Osteocyte (in vitro differentiated cells): Measurements from ENCODE around the gene URB1. TPM values are rescaled to one million over a fixed set of nuclear protein-coding genes. Genes with fewer than 3 reads are reported as not detected.

Source experiments
- DNase-seq: peaks from one replicate; pipeline ENCODE4 v3.0.0; 2021; ENCODE audit warnings: mixed read lengths; ENCODE audit not compliant: unreplicated experiment; ENCODE audit errors: extremely low spot score
- H3K27ac Mint-ChIP-seq: one replicate; pipeline ENCODE4 v1.8.0; 2021; ENCODE audit warnings: mild to moderate bottlenecking, mixed read lengths; ENCODE audit not compliant: unreplicated experiment
- H3K27me3 Mint-ChIP-seq: one replicate; pipeline ENCODE4 v1.8.0; 2021; ENCODE audit warnings: mixed read lengths; ENCODE audit not compliant: unreplicated experiment
- H3K36me3 Mint-ChIP-seq: one replicate; pipeline ENCODE4 v1.8.0; 2021; ENCODE audit warnings: mixed read lengths; ENCODE audit not compliant: unreplicated experiment
- H3K4me1 Mint-ChIP-seq: one replicate; pipeline ENCODE4 v1.8.0; 2021; ENCODE audit warnings: mixed read lengths; ENCODE audit not compliant: unreplicated experiment
- H3K4me3 Mint-ChIP-seq: one replicate; pipeline ENCODE4 v1.8.0; 2021; ENCODE audit warnings: mild to moderate bottlenecking, moderate library complexity, mixed read lengths; ENCODE audit not compliant: unreplicated experiment
- H3K9me3 Mint-ChIP-seq: one replicate; pipeline ENCODE4 v1.8.0; 2021; ENCODE audit warnings: mixed read lengths; ENCODE audit not compliant: unreplicated experiment
- CTCF ChIP-seq: fragments of 200-600 bp; sonication (generic); IDR thresholded peaks from 2 replicates; pipeline ENCODE4 v1.5.0; 2021; ENCODE audit warnings: antibody characterized with exemption, mild to moderate bottlenecking, moderate library complexity
- total RNA-seq: library from RNA; stranded (reverse); gene quantifications from 2 replicates; pipeline ENCODE4 v1.2.1, GENCODE V29; 2021

The URB1 gene
- total RNA-seq, 1 donor from 2014 or later = 15.4 TPM

DNA sequence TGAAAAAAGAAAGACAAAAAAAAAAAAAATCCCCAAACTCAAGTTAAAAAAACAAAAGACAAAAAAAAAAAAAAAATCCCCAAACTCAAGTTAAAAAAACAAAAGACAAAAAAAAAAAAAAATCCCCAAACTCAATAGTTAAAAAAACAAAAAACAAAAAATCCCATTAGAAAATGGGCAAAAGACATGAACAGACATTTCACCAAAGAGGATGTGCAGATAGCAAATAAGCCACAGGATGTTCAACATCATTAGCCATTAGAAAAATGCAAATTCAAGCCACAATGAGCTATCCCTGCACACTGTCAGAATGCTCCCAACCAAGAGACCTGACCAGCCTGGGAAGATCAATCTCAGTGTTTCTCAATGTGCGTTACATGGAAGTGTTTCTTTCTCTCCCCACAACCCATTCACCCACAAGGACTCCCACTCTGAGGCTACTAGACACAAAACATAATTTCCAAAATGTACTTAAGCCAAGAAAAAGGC lies 60.3 kb downstream of the URB1 start:
- H3K4me1 Mint-ChIP-seq = peaks cover 32% of the 10 kb centered on the region
- no peak overlapping the region for H3K4me3 Mint-ChIP-seq
- H3K27me3 Mint-ChIP-seq = no peaks in the 10 kb centered on the region
- no peak for TF ChIP-seq CTCF
- no peak overlapping the region for H3K27ac Mint-ChIP-seq
- peaks cover 55% of the 10 kb centered on the region for H3K36me3 Mint-ChIP-seq
- no peak for DNase-seq
- H3K9me3 Mint-ChIP-seq = peaks cover 5% of the 10 kb centered on the region

- no peak for TF ChIP-seq CTCF
- DNase-seq = no peak
- Mint-ChIP-seq H3K4me3 (no peak overlapping the region), H3K36me3 (peaks cover 60% of the 10 kb centered on the region), H3K27me3 (no peaks in the 10 kb centered on the region), H3K27ac (no peak overlapping the region), H3K4me1 (peaks cover 24% of the 10 kb centered on the region), H3K9me3 (peaks cover 5% of the 10 kb centered on the region)
Observed at GRCh38 chr21:32331444-32332305, 61.1 kb downstream of the URB1 start.

GRCh38 chr21:32330784-32331311 lies 62.0 kb downstream of the URB1 start:
- H3K27me3 Mint-ChIP-seq = no peaks in the 10 kb centered on the region
- no peak for TF ChIP-seq CTCF
- peaks cover 16% of the 10 kb centered on the region for H3K4me1 Mint-ChIP-seq
- DNase-seq = no peak
- no peak overlapping the region for H3K27ac Mint-ChIP-seq
- H3K4me3 Mint-ChIP-seq = no peak overlapping the region
- H3K9me3 Mint-ChIP-seq = peaks cover 5% of the 10 kb centered on the region
- H3K36me3 Mint-ChIP-seq = peaks cover 65% of the 10 kb centered on the region

DNA sequence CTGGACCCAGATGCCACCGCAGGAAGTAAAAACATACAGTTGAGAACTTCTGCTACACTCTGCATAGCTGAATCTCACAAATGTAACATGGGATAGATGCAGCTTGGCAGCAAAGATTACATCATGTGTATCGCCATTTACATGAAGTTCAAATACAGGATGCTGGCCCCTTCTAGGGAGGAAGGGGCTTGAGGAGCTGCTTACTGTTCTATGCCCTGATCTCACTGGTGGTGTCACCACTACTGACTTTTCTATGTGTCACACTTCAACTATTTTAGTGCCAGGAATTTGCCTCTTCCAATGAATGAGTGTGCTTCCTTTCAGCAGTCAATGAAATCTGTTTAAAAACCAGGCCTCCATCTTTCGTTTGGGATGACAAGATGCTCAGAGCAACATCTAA lies 63.0 kb downstream of the URB1 start:
- Mint-ChIP-seq H3K9me3 (peaks cover 5% of the 10 kb centered on the region), H3K36me3 (peaks cover 76% of the 10 kb centered on the region), H3K4me1 (peaks cover 5% of the 10 kb centered on the region), H3K27me3 (no peaks in the 10 kb centered on the region), H3K4me3 (no peak overlapping the region), H3K27ac (no peak overlapping the region)
- DNase-seq = no peak
- no peak for TF ChIP-seq CTCF

DNA sequence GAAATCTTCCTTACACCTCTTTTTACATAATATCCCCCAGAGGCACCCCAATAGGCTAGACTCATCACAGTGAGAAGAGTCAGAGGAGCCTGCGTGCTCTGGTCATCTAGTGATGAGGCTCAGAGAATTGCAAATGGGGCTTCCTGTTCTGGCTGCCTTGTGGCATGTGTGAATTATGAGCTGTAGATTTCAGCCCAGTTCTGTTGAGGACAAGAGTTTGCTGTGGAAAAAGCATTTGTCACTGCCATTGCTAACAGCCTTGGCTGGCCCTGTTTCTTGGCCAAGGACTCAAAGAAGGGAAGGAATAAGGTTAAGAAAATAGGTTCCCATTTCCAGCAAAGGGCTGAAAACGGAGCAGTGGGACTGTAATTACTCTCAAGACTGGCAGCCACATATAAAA lies 63.5 kb downstream of the URB1 start:
- H3K36me3 Mint-ChIP-seq = peaks cover 79% of the 10 kb centered on the region
- H3K4me1 Mint-ChIP-seq = peaks cover under 1% of the 10 kb centered on the region
- no peak overlapping the region for H3K27ac Mint-ChIP-seq
- H3K9me3 Mint-ChIP-seq = peaks cover 5% of the 10 kb centered on the region
- H3K4me3 Mint-ChIP-seq = no peak overlapping the region
- no peak for DNase-seq
- TF ChIP-seq CTCF = no peak
- no peaks in the 10 kb centered on the region for H3K27me3 Mint-ChIP-seq
